ENCODE data around the gene ASPHD2.
"Not testable (repeated sequence)": the region's sequence is repeated elsewhere in the genome, so short reads cannot be mapped to it uniquely, and the experiment has no call there.

ASPHD2 gene

DNA sequence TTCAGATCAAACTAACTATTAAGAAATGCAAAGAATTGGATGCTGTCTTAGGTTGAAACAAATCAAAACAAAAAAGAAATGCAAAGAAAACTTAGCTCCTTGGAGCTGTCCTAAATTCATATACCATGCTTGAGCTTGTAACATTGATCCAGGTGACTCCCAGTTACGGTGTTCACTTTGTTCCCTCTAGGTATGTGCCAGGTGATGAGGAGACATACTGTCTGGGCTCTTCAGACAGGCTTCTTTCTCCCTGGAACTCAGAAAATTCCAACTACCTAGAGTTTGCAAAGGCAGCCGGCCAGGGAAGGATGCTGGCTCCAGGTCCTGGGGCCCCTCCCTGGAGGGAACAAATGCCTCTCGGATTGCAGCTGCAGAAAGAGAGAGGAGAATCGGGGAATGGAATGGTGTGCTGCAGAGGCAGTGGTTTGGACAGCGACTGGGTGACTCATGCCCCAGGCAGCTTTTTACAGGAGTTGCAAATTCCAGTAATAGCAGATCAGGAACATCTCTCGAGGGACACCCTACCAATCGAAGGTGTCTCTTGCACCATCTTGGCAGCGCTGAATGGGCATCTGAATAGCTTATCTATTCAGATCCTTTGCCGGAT is 12.3 kb upstream of the ASPHD2 start:
- DNase-seq, result no peak

- DNase-seq, result no peak
These were observed 11.7 kb upstream of the ASPHD2 start for GRCh38 chr22:26417406-26417805.

- DNase-seq, result no peak
These were observed 10.4 kb upstream of the ASPHD2 start for GRCh38 chr22:26418620-26419019.

DNA sequence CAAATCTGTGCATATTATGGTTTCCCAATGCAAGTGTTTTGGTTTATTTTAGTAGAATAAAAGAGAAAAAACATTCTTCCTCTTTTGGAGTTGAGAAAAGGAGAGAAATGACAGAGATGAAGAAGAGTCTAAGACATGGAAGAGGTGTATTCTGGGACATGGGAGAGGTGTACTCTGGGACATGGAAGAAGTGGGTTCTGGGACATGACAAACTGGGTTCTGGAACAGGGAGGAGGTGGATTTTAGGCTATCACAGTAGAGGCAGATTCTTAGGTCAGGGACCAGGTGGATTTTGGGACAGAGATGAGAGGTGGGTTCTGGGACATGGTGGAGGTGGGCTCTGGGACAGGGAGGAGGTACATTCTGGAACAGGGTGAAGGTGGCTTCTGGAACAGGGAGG is 2.1 kb upstream of the ASPHD2 start:
- DNase-seq, result no peak

DNA sequence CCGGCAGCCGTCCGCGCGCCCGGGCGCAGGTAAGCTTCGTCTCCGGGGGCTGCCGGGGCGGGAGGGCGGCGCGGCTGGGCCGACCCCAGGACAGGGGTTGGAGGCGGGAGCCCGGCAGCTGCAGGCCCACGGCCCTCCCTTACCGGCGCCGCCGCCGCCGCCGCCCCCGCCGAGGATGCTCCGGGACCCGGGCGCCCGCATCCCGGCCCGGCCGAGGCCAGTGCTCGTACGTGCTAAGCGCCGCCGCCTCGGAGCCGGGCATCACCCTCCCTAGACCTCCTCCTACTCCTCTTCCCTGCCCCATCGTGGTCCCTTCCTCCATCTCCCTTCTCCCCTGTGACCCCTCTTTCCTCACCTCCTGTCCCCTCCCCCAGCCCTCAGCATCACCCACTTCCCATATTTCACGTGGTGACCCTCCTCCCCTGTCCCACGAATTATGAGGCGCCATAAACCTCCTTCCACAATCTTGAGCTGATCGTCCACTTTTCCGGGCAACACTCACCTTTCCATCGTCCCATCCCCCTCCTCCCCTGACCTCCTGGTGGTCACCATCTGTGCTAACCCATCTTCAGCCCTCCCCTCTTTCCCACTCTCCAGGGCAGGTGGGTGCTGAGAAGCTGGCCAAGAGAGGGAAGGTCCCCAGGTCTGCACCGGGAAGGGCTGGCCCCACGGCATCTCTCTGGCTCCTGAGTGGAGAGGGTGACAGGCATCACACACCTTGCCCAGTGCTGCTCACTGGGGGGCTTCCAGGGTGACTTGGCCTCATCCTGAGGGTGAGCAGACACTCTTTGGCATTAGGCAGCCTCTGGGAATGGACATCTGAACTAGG is 612 bp downstream of the ASPHD2 start:
- no peak for DNase-seq

DNA sequence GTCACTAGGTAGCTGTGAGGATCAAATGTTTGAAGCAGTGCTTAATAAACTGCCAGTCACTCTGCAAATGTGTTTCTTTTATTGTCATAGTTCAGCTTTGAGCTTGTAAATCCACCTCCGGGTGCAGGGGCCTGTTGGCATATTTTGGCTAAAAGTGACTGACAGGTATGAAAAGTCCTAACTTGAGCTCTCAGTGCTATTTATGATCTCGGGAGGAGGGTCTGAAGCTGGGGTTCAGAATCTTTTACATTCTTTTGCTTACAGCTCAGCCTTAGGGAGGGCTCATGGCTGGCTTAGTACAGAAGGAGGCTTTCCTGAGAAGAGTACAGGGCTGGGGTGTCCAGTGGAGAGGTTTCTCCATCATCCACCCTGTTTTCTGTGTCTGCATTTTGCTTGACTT is 1.5 kb downstream of the ASPHD2 start:
- DNase-seq, result no peak

DNA sequence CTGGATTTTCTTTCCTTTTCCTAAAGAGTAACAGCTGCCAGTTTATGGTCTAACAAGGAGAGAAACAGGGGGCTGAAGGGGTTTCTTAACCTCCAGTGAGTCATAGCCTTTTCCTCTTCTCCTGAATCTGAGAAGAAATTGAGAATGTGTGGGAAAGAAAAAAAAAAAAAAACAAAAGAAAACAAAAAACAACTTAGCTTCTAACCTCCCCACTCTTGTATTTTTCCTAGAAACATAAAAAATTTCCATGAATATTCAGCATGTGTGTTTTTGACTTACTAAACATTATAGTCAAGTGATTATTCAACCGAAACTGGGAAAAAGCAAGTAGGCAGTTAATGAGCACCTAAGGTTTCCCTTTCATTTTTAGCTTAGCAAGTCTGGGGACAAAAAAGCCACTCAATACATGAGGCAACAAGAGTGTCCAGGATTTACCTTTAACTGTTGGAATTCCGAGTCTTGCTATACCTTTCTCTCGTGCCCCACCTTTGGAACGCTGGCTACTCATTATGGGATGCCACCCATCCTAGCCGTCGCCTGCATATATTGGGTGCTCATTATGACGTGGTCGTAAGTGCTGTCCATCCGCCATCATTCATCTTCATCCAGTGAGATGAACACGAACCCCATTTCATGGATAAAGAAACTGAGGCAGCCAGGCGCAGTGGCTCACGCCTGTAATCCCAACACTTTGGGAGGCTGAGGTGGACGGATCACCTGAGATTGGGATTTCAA is 2.4 kb downstream of the ASPHD2 start:
- DNase-seq, result no peak

DNA sequence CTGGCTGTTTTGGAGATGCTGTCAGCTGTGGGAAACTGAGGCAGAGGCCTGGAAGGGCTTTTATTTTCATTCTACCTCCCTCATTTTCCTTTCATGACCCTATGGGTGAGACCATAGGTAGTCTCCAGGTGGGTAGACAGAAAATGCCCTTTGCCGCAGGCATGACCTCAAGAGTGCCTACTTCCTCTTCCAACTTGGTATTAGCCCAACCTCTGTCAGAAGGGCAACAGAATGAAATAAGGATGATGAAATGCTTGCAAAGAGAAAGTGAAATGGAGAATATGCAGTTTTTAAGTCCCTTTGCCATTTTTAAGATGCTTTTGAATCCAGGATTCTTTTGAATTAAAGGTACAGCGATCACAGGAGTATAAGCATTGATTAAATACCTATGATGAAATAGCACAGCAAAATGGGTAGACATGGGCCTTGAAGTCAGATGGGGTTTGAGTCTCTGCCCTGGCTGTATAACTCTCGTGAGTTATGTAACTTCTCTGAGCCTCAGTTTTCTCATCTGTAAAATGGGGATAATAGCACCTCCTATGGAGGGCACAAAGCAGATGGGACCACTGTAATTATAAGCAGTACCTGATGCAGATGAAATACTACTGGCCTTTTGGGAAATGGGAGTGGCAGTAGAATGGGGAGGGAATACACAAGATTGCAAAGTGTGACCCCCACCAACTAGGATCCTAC is 3.7 kb downstream of the ASPHD2 start:
- DNase-seq, result no peak

- DNase-seq, result no peak
These were observed 4.7 kb downstream of the ASPHD2 start for GRCh38 chr22:26433805-26434204.

- DNase-seq, result no peak
These were observed 6.5 kb downstream of the ASPHD2 start for GRCh38 chr22:26435327-26436093.

DNA sequence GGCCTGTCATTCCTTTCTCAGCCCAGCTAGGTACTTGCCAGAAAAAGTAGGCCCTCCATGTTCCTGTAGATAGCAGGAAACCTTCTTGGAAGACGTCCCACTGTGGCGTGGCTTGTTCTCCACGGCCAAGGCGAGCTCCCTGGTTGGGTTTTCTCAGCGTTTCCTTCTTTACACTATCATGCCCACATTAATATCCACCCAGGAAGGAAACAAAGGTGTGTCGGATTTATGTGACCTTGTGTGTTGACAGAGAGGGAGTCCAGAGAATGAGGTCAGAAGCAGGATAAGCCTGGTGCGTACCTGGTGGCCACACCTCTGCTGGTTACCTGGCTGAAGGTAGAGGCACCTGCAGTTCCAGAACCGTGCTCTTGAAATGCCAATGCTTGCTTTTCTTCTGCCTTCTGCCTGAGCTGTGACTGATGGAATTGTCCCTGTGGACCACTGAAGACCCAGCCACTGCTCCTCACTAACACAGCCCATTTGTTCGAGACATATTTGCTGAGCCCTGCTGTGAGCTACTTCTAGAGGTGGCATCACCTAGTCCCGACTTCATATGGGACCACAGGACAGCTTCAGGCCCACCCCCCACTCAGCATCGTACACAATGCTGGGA is 7.9 kb downstream of the ASPHD2 start:
- no peak for DNase-seq

- DNase-seq, result no peak
These were observed 8.8 kb downstream of the ASPHD2 start for GRCh38 chr22:26437694-26438392.

GRCh38 chr22:26438776-26439175 is 9.7 kb downstream of the ASPHD2 start:
- DNase-seq, result not testable (repeated sequence)

- no peak for DNase-seq
These were observed 10.5 kb downstream of the ASPHD2 start for GRCh38 chr22:26439559-26439958.

GRCh38 chr22:26442086-26442756 is 13.2 kb downstream of the ASPHD2 start:
- DNase-seq, result no peak

- no peak for DNase-seq
These were observed 15.0 kb downstream of the ASPHD2 start for GRCh38 chr22:26443901-26444690.

GRCh38 chr22:26444777-26445176 is 15.7 kb downstream of the ASPHD2 start:
- DNase-seq, result no peak

- no peak for DNase-seq
These were observed 16.7 kb downstream of the ASPHD2 start for GRCh38 chr22:26445577-26446275.

DNA sequence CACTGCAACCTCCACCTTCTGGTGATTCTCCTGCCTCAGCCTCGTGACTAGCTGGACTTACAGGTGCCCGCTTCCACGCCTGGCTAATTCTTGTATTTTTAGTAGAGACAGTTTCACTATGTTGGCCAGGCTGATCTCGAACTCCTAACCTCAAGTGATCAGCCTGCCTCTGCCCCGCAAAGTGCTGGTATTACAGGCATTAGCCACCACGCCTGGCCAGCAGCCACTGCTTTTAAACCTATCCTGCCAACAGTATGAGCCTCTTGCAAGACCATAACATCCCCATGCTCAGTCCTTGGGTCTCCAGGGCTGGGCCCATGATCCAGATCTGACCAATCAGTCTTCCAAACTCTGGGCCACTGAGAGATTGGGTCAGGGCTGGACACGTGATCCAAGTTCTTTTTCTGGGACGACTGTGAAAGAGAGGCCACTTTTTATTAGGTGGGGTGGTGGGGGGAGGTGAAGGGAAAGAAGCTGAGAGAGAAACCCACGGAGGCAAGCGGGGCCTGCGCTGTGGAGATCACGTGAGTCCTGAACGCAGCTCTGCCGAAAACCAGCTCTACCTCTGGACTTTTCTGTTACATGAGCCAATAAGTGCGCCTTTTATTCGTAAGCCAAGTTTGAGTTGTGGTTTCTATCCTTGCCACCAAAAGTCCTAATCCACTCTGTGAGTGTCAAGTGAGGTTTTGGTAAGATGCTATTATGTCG is 17.9 kb downstream of the ASPHD2 start:
- no peak for DNase-seq
